ENCODE results near the gene OSER1. TPM values are rescaled to one million over a fixed set of nuclear protein-coding genes. Genes with fewer than 3 reads are reported as not detected.

OSER1 gene
- total RNA-seq, 1 donor from 2014 or later: 24.1 TPM

DNA sequence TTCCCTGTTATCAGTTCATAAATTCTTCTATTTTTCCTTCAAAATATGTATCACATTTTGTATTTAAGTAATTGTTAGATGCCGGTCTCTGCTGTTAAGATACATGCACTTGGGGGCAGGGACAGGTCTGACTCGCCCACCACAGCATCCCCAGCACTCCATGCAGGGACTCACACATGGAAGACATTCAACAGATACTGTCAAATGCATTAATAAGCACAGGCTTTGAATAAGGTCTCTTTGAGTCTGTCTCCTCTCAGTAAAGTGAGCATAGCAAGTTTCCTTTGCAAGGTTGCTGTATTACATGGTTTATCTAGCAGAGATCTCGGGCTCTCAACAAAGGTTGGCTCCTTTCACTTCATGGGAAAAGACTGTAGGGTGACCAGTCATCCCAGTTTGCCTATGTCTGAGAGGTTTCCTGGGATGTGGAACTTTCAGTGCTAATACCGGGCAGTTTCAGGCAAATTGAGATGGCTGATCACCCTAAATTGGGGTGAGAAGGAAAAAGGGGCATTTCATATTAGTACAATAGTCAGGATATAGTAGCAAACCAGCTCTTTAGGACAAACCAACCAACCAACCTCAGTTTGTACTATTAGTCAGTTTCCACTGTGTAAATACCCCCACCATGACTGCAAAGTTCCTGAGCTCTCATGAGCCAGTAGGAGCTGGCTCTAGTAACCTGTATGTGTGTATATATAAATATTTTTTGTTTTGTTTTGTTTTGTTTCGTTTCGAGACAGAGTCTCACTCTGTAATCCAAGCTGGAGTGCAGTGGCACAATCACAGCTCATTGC, 38.6 kb downstream of the OSER1 start:
- TF ChIP-seq, protein P1, sequence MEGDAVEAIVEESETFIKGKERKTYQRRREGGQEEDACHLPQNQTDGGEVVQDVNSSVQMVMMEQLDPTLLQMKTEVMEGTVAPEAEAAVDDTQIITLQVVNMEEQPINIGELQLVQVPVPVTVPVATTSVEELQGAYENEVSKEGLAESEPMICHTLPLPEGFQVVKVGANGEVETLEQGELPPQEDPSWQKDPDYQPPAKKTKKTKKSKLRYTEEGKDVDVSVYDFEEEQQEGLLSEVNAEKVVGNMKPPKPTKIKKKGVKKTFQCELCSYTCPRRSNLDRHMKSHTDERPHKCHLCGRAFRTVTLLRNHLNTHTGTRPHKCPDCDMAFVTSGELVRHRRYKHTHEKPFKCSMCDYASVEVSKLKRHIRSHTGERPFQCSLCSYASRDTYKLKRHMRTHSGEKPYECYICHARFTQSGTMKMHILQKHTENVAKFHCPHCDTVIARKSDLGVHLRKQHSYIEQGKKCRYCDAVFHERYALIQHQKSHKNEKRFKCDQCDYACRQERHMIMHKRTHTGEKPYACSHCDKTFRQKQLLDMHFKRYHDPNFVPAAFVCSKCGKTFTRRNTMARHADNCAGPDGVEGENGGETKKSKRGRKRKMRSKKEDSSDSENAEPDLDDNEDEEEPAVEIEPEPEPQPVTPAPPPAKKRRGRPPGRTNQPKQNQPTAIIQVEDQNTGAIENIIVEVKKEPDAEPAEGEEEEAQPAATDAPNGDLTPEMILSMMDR (conservative IDR thresholded peaks at IDR 0.05; ENCODE audit: low read depth, low read length): no peak
- no peak for DNase-seq (ENCODE audit: low read depth)
- no peak overlapping the region for H3K4me3 ChIP-seq (ENCODE audit: low read depth, low read length)

DNA sequence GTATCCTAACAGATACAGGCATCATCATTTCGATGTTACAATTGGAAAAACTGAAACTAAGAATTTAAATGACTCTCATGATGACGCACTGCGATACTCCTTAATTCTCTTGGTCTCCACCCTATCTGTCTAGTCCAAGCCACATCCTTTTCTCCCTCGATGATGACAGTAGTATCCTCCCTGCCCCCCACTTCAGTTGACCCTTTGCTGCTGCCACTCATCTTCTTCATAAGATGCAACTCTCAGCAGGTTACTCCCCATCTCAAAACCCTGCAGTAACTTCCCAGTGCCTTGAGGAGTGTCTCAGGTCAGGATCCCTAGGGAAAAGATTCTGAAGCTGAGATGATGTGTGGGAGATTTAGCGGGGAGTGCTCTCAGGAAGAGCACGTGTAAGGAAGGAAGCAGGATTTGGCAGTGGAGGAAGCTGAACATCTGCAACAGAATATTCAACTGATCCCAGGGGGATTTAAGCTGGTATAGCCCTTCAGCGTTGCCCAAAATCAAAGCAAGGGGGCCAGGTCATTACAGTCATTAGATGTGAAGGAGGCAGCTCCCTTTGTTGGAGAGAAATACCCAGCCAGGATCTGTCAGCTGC, 39.7 kb downstream of the OSER1 start:
- H3K4me3 ChIP-seq (ENCODE audit: low read depth, low read length): no peak overlapping the region
- DNase-seq (ENCODE audit: low read depth): no peak
- TF ChIP-seq, protein P1 (conservative IDR thresholded peaks at IDR 0.05; ENCODE audit: low read depth, low read length): no peak

DNA sequence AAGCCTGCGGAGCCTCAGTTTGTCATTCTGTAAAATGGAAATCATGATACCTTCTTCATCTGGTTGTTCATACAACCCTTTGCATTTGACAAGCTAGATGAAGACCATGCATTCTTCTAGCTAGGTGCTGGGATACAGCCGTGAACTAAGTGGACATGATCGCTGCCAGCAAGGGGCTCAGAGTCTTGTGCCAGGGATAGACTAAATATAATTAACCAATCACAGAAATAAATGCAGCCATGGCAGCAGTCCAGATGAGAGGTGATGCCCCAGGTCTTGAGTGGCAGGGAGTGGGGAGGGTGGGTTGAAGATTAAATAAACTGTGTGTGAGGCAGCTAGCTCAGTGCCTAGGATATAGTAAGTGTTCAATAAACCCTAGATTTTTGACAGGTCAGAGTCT, 42.8 kb downstream of the OSER1 start:
- DNase-seq (ENCODE audit: low read depth): no peak
- TF ChIP-seq, protein P1 (conservative IDR thresholded peaks at IDR 0.05; ENCODE audit: low read depth, low read length): no peak
- H3K4me3 ChIP-seq (ENCODE audit: low read depth, low read length): no peak overlapping the region

DNA sequence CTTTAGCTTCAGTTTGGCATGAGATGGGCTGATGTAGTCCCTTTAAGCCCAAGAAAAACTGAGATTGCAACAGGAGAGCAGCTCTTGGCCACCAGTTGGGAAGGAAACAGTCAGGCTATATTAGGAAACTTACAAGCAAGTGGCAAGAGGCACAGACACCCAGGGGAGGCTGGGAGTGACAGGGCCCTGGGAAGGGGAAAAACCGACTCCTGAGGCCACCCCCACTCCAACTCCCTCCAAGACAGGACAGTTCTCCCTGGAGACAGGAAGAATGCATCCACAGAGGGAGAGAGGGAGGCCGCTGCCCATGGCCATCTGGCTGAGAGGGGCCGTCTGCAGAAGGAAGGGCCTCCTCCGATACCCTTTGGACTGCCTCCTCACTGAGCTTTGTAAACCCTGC, 44.1 kb downstream of the OSER1 start:
- H3K4me3 ChIP-seq (ENCODE audit: low read depth, low read length): no peak overlapping the region
- TF ChIP-seq, protein P1 (conservative IDR thresholded peaks at IDR 0.05; ENCODE audit: low read depth, low read length): no peak
- DNase-seq (ENCODE audit: low read depth): no peak

DNA sequence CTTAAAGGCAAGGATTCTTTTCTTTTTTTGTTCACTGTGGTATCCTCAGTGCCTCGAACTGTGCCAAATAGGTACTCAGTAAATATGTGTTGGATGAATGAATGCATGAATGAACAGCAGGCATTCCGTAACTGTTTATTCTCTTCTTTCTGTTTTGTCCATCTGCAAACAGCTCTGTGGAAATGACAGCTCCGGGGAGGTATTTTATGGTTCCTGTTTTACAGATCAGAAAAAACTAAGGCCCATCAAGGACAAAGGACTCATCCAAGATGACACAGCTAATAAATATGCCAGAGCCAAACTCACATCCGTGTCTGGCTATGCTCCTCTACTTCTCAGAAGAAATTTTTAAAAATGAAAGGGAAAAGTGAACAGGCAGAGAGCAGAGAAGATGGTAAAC, 44.6 kb downstream of the OSER1 start:
- DNase-seq (ENCODE audit: low read depth): no peak
- TF ChIP-seq, protein P1 (conservative IDR thresholded peaks at IDR 0.05; ENCODE audit: low read depth, low read length): no peak
- H3K4me3 ChIP-seq (ENCODE audit: low read depth, low read length): no peak overlapping the region

DNA sequence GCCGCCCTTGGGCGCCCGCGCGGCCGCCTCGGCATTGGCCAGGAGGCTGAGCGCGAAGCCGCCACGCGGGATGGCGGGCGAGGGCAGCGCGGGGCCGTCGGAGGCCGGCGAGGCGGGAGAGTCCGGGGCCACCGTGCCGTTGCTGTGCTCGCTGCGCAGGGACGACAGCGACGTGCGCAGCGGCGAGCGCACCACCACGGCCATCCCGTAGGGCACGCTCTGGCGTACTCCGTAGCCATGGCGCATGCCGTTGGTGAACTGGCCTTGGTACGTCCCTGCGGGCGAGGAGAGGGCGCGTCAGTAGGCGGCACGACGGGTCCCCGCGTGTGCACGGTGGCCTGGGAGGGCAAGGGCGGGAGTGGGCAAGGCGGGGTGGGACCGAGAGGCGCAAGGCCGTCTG, 50.4 kb downstream of the OSER1 start:
- TF ChIP-seq, protein P1 (conservative IDR thresholded peaks at IDR 0.05; ENCODE audit: low read depth, low read length): no peak
- no peak for DNase-seq (ENCODE audit: low read depth)
- no peak overlapping the region for H3K4me3 ChIP-seq (ENCODE audit: low read depth, low read length)

DNA sequence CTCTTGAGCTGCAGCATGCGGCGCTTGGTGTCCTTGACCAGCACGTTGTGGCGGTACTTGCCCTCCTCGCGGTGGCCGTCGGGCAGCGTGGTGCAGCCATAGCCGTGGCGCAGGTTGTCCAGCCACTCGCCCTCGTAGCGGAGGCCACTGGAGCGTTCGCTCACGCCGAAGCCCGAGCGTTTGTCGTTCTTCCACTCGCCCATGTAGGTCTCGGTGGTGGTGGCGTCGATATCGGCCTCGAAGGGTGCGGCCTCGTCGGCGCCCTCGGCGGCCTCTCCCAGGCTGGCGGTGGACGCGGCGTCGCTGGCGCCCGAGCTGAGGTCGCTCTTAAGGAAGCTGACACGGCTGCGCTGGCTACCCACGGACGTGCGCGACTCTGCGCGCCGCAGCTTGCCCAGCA, 50.9 kb downstream of the OSER1 start:
- TF ChIP-seq, protein P1 (conservative IDR thresholded peaks at IDR 0.05; ENCODE audit: low read depth, low read length): no peak
- no peak overlapping the region for H3K4me3 ChIP-seq (ENCODE audit: low read depth, low read length)
- no peak for DNase-seq (ENCODE audit: low read depth)

Measured in epithelial cell of proximal tubule (primary cell).